ENCODE measurements around the gene FUBP1. TPM values are rescaled to one million over a fixed set of nuclear protein-coding genes. Genes with fewer than 3 reads are reported as not detected.

FUBP1 gene
- total RNA-seq, 2 experiments from 2014 or later = 234 to 301 TPM

DNA sequence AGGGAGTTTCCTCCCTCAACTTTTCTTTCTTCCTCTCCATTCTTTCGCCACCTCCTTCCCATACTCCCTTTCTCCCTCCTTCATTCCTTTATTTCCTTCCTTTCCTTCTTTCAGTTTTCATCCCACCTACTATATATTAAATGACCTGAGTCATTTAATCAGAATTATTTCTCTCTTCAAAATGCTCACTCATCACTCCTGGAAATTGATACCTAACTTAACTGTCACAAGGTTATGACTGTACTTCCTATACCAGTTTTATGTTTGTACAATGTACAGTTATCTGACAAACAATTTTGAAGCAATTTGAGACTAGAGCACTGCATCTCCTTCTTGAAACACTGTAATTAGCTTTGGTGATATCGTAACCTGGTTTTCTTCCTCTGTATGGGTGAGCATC lies 49.1 kb downstream of the FUBP1 start:
- BruUV-seq (replicated peaks) = no TSS peak
- H3K79me2 ChIP-seq (ENCODE audit: insufficient read depth, low read depth, low read length) = no peaks in the 10 kb centered on the region
- DNase-seq (ENCODE audit: low spot score) = no peak
- no peak overlapping the region for H3K4me2 ChIP-seq (ENCODE audit: low read length)
- H3K27ac ChIP-seq (ENCODE audit: low read depth, low read length, poor library complexity, severe bottlenecking) = no peak overlapping the region
- H3K9me2 ChIP-seq (ENCODE audit: insufficient read depth, low read length) = no peaks in the 10 kb centered on the region
- intact Hi-C loops (cut with micrococcal nuclease; ENCODE audit: unreplicated experiment) = loop anchor here (5.0 kb wide), 1 partner anchor 182 kb away; no protein-coding TSS in a partner anchor
- TF ChIP-seq, protein P1, sequence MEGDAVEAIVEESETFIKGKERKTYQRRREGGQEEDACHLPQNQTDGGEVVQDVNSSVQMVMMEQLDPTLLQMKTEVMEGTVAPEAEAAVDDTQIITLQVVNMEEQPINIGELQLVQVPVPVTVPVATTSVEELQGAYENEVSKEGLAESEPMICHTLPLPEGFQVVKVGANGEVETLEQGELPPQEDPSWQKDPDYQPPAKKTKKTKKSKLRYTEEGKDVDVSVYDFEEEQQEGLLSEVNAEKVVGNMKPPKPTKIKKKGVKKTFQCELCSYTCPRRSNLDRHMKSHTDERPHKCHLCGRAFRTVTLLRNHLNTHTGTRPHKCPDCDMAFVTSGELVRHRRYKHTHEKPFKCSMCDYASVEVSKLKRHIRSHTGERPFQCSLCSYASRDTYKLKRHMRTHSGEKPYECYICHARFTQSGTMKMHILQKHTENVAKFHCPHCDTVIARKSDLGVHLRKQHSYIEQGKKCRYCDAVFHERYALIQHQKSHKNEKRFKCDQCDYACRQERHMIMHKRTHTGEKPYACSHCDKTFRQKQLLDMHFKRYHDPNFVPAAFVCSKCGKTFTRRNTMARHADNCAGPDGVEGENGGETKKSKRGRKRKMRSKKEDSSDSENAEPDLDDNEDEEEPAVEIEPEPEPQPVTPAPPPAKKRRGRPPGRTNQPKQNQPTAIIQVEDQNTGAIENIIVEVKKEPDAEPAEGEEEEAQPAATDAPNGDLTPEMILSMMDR (conservative IDR thresholded peaks at IDR 0.05; ENCODE audit: low read length) = no peak
- no peaks in the 10 kb centered on the region for H3K36me3 ChIP-seq (ENCODE audit: insufficient read depth, low read length)
- H4K20me1 ChIP-seq (ENCODE audit: insufficient read depth, low read length) = no peaks in the 10 kb centered on the region
- H3K9me3 ChIP-seq (ENCODE audit: low read length) = no peaks in the 10 kb centered on the region
- H3K4me1 ChIP-seq (ENCODE audit: insufficient read depth, low read length, poor library complexity, severe bottlenecking) = peaks cover 5% of the 10 kb centered on the region
- CTCF ChIA-PET (ENCODE audit: unreplicated experiment) = no interaction called here
- H2AFZ ChIP-seq (ENCODE audit: low read length) = no peak overlapping the region
- no peak overlapping the region for H3K4me3 ChIP-seq (ENCODE audit: low read depth, low read length, poor library complexity, severe bottlenecking)
- POLR2A ChIA-PET = no interaction called here

- intact Hi-C loops (cut with micrococcal nuclease; ENCODE audit: unreplicated experiment) = loop anchor here (5.0 kb wide), 1 partner anchor 185 kb away; no protein-coding TSS in a partner anchor
- no peaks in the 10 kb centered on the region for H4K20me1 ChIP-seq (ENCODE audit: insufficient read depth, low read length)
- ChIA-PET POLR2A (no interaction called here), CTCF (ENCODE audit: unreplicated experiment) (no interaction called here)
- no peak for DNase-seq (ENCODE audit: low spot score)
- H3K27ac ChIP-seq (ENCODE audit: low read depth, low read length, poor library complexity, severe bottlenecking) = no peak overlapping the region
- no peaks in the 10 kb centered on the region for H3K9me3 ChIP-seq (ENCODE audit: low read length)
- H3K4me1 ChIP-seq (ENCODE audit: insufficient read depth, low read length, poor library complexity, severe bottlenecking) = peaks cover 5% of the 10 kb centered on the region
- BruUV-seq (replicated peaks) = no TSS peak
- H3K36me3 ChIP-seq (ENCODE audit: insufficient read depth, low read length) = no peaks in the 10 kb centered on the region
- TF ChIP-seq, protein P1 (conservative IDR thresholded peaks at IDR 0.05; ENCODE audit: low read length) = no peak
- no peak for TF ChIP-seq EZH2phosphoT487 (IDR thresholded peaks at IDR 0.05; ENCODE audit: borderline replicate concordance, low read depth, low read length)
- H3K4me3 ChIP-seq (ENCODE audit: low read depth, low read length, poor library complexity, severe bottlenecking) = no peak overlapping the region
- H3K9me2 ChIP-seq (ENCODE audit: insufficient read depth, low read length) = no peaks in the 10 kb centered on the region
- no peak overlapping the region for H2AFZ ChIP-seq (ENCODE audit: low read length)
- no peaks in the 10 kb centered on the region for H3K79me2 ChIP-seq (ENCODE audit: insufficient read depth, low read depth, low read length)
- no peak overlapping the region for H3K4me2 ChIP-seq (ENCODE audit: low read length)
These were observed 51.5 kb downstream of the FUBP1 start for GRCh38 chr1:77927414-77927813.

DNA sequence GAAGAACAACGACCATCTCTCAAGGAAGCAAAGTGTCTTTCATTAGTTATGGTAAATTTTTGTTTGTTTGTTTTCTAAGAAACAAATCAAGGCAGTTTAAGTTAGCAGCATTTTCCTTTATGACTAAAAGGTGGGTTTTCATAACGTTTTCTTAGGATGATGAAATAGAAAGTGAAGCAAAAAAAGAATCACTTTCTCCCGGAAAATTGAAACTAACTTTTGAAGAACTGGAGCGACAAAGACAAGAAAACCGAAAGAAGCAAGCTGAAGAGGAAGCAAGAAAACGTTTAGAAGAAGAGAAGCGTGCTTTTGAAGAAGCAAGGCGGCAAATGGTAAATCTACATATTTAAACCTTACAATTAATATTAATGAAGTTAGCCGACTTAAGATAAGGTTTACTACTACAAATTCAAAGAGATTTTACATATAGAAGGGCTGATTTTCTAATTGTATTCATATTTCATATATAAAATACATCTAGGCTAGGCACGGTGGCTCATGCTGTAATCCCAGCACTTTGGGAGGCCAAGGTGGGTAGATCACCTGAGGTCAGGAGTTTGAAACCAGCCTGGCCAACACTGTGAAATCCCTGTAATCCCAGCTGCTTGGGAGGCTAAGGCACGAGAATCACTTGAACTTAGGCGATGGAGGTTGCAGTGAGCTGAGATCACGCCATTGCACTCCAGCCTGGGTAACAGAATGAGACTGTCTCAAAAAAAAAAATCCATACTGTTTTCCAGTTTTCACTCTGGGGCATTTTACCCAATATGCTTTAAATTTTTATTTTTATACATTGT lies 52.1 kb downstream of the FUBP1 start:
- intact Hi-C loops (cut with micrococcal nuclease; ENCODE audit: unreplicated experiment) = loop anchor here (5.0 kb wide), 1 partner anchor 186 kb away; no protein-coding TSS in a partner anchor
- H3K4me3 ChIP-seq (ENCODE audit: low read depth, low read length, poor library complexity, severe bottlenecking) = peak overlapping the region; percentile 37
- no peak overlapping the region for H3K27ac ChIP-seq (ENCODE audit: low read depth, low read length, poor library complexity, severe bottlenecking)
- DNase-seq (ENCODE audit: low spot score) = no peak
- peak overlapping the region; percentile 63 for H3K4me2 ChIP-seq (ENCODE audit: low read length)
- TF ChIP-seq, protein P1 (conservative IDR thresholded peaks at IDR 0.05; ENCODE audit: low read length) = no peak
- TF ChIP-seq EZH2phosphoT487 (IDR thresholded peaks at IDR 0.05; ENCODE audit: borderline replicate concordance, low read depth, low read length) = no peak
- H4K20me1 ChIP-seq (ENCODE audit: insufficient read depth, low read length) = no peaks in the 10 kb centered on the region
- peaks cover 5% of the 10 kb centered on the region for H3K4me1 ChIP-seq (ENCODE audit: insufficient read depth, low read length, poor library complexity, severe bottlenecking)
- H3K9me3 ChIP-seq (ENCODE audit: low read length) = no peaks in the 10 kb centered on the region
- H3K9me2 ChIP-seq (ENCODE audit: insufficient read depth, low read length) = no peaks in the 10 kb centered on the region
- CTCF ChIA-PET (ENCODE audit: unreplicated experiment) = no interaction called here
- H3K36me3 ChIP-seq (ENCODE audit: insufficient read depth, low read length) = no peaks in the 10 kb centered on the region
- no peaks in the 10 kb centered on the region for H3K79me2 ChIP-seq (ENCODE audit: insufficient read depth, low read depth, low read length)
- POLR2A ChIA-PET = no interaction called here
- H2AFZ ChIP-seq (ENCODE audit: low read length) = 0 out of 2 replicates have a peak overlapping the region, but pooled peaks have one; percentile 66
- no TSS peak for BruUV-seq (replicated peaks)

Measured in OCI-LY7 (cell line).